ENCODE data around the gene RCAN1.
A peak's percentile ranks its signal among the peaks of the same experiment; 100 is the strongest.

The RCAN1 gene

GRCh38 chr21:34593954-34594531, 20.9 kb downstream of the RCAN1 start:
- H3K36me3 ChIP-seq (ENCODE audit: control insufficient read depth in 1 of 2, insufficient read depth in 2 of 2, low read length in 2 of 2) = no peaks in the 10 kb centered on the region
- no peak for DNase-seq
- no peak overlapping the region for H3K14ac ChIP-seq (ENCODE audit: low read length)
- H4K8ac ChIP-seq (ENCODE audit: low read depth, low read length) = no peak overlapping the region
- H3K4me3 ChIP-seq (ENCODE audit: low read depth, low read length) = no peak overlapping the region
- H3K23ac ChIP-seq (ENCODE audit: low read length) = no peak overlapping the region
- no peak overlapping the region for H2AK5ac ChIP-seq (ENCODE audit: low read length)
- peaks cover 2% of the 10 kb centered on the region for H3K79me2 ChIP-seq (ENCODE audit: control insufficient read depth, insufficient read depth, low read length, poor library complexity)
- H3K79me1 ChIP-seq (ENCODE audit: low read length) = peaks cover 15% of the 10 kb centered on the region
- H2BK12ac ChIP-seq (ENCODE audit: low read length) = no peak overlapping the region
- H2AFZ ChIP-seq (ENCODE audit: insufficient read depth, low read length, poor library complexity) = no peak overlapping the region
- H3K4me1 ChIP-seq (ENCODE audit: control insufficient read depth in 1 of 2, insufficient read depth in 2 of 2, low read length in 2 of 2) = peaks cover 12 to 18% of the 10 kb centered on the region in 2 experiments
- no peak overlapping the region for H3K27ac ChIP-seq (ENCODE audit: low read depth, low read length)
- no peak overlapping the region for H2BK120ac ChIP-seq (ENCODE audit: insufficient read depth, low read length, poor library complexity)
- no CpG with 5 or more reads among the region's 12 CpGs for WGBS (ENCODE audit: extremely low coverage, insufficient coverage, insufficient read length)
- no peak overlapping the region for H3K18ac ChIP-seq (ENCODE audit: low read length)
- H3K9ac ChIP-seq (ENCODE audit: low read length) = no peak overlapping the region
- H3K4me2 ChIP-seq (ENCODE audit: low read length) = no peak overlapping the region
- H3K9me3 ChIP-seq (ENCODE audit: insufficient read depth, low read depth, low read length) = peaks cover 2% of the 10 kb centered on the region
- H4K91ac ChIP-seq (ENCODE audit: low read depth, low read length) = no peak overlapping the region
- H3K4ac ChIP-seq (ENCODE audit: low read depth, low read length) = no peak overlapping the region
- no peak overlapping the region for H4K12ac ChIP-seq (ENCODE audit: low read depth, low read length)
- no peak overlapping the region for H2BK5ac ChIP-seq (ENCODE audit: low read depth, low read length, poor library complexity)
- H3K27me3 ChIP-seq (ENCODE audit: insufficient read depth, low read length) = no peaks in the 10 kb centered on the region

- Histone ChIP-seq H4K12ac (ENCODE audit: low read depth, low read length) (no peak overlapping the region), H3K14ac (ENCODE audit: low read length) (no peak overlapping the region), H3K79me1 (ENCODE audit: low read length) (peaks cover 15% of the 10 kb centered on the region), H2BK5ac (ENCODE audit: low read depth, low read length, poor library complexity) (no peak overlapping the region), H3K9me3 (ENCODE audit: insufficient read depth, low read depth, low read length) (peaks cover 2% of the 10 kb centered on the region), H3K23ac (ENCODE audit: low read length) (no peak overlapping the region), H3K4me3 (ENCODE audit: low read depth, low read length) (no peak overlapping the region), H3K4ac (ENCODE audit: low read depth, low read length) (no peak overlapping the region), H3K79me2 (ENCODE audit: control insufficient read depth, insufficient read depth, low read length, poor library complexity) (peaks cover 2% of the 10 kb centered on the region), H3K36me3 (ENCODE audit: control insufficient read depth in 1 of 2, insufficient read depth in 2 of 2, low read length in 2 of 2) (no peaks in the 10 kb centered on the region), H2AFZ (ENCODE audit: insufficient read depth, low read length, poor library complexity) (no peak overlapping the region), H2BK120ac (ENCODE audit: insufficient read depth, low read length, poor library complexity) (peak overlapping the region; percentile 2), H3K27me3 (ENCODE audit: insufficient read depth, low read length) (no peaks in the 10 kb centered on the region), H3K18ac (ENCODE audit: low read length) (no peak overlapping the region), H2BK12ac (ENCODE audit: low read length) (no peak overlapping the region), H4K8ac (ENCODE audit: low read depth, low read length) (no peak overlapping the region), H3K9ac (ENCODE audit: low read length) (no peak overlapping the region), H4K91ac (ENCODE audit: low read depth, low read length) (no peak overlapping the region), H3K4me2 (ENCODE audit: low read length) (no peak overlapping the region), H3K27ac (ENCODE audit: low read depth, low read length) (no peak overlapping the region), H2AK5ac (ENCODE audit: low read length) (no peak overlapping the region), H3K4me1 (ENCODE audit: control insufficient read depth in 1 of 2, insufficient read depth in 2 of 2, low read length in 2 of 2) (peaks cover 12 to 18% of the 10 kb centered on the region in 2 experiments)
- no peak for DNase-seq
- WGBS (ENCODE audit: extremely low coverage, insufficient coverage, insufficient read length) = no CpG with 5 or more reads among the region's 5 CpGs
These were observed 21.5 kb downstream of the RCAN1 start for GRCh38 chr21:34593423-34593822.

DNA sequence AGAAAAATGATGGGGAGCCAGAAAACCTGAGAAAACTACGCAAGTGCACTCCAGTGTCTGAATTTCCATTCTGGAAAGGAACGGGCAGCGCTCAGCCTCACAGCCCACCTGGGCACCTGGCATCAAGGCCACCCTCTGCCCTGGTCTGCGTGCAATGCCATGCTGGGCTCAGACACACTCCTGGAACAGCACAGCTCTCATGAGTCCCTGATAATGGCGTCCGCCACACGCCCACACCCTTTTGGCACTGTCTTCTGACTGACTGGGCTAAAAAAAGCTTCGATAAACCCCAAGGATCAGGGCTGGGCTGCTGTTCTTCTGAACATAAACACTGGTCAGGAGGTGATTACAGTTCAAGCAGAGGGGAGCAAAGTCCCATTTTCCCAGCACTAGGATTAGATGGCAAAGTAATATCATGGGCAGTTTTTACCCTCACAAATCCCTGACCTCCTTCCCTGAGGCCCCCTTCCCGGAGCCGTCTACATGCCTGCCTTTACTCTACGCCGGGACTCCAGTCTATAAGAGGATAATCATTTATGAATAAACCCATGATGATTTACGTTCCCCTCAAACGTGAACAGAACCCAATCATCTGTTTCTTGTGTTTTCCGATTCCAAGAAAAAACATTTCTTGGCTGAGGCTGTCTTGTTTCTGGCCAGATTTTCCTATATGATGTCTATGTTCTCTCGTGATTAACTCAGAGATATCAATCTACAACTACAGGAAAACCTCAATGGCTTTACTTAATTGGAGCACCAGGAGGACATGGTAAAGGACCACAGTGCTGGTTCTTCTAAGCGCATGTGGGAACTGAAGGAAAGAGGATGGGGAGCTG, 22.6 kb downstream of the RCAN1 start:
- Histone ChIP-seq H4K91ac (ENCODE audit: low read depth, low read length) (no peak overlapping the region), H2BK12ac (ENCODE audit: low read length) (no peak overlapping the region), H3K23ac (ENCODE audit: low read length) (no peak overlapping the region), H3K4me3 (ENCODE audit: low read depth, low read length) (no peak overlapping the region), H3K79me2 (ENCODE audit: control insufficient read depth, insufficient read depth, low read length, poor library complexity) (peaks cover 2% of the 10 kb centered on the region), H2AFZ (ENCODE audit: insufficient read depth, low read length, poor library complexity) (no peak overlapping the region), H3K9me3 (ENCODE audit: insufficient read depth, low read depth, low read length) (peaks cover 2% of the 10 kb centered on the region), H3K4ac (ENCODE audit: low read depth, low read length) (no peak overlapping the region), H3K79me1 (ENCODE audit: low read length) (peaks cover 15% of the 10 kb centered on the region), H3K27me3 (ENCODE audit: insufficient read depth, low read length) (no peaks in the 10 kb centered on the region), H2BK120ac (ENCODE audit: insufficient read depth, low read length, poor library complexity) (no peak overlapping the region), H3K4me2 (ENCODE audit: low read length) (no peak overlapping the region), H3K14ac (ENCODE audit: low read length) (no peak overlapping the region), H2AK5ac (ENCODE audit: low read length) (no peak overlapping the region), H3K27ac (ENCODE audit: low read depth, low read length) (no peak overlapping the region), H4K12ac (ENCODE audit: low read depth, low read length) (no peak overlapping the region), H3K18ac (ENCODE audit: low read length) (no peak overlapping the region), H3K4me1 (ENCODE audit: control insufficient read depth in 1 of 2, insufficient read depth in 2 of 2, low read length in 2 of 2) (peaks cover 12 to 18% of the 10 kb centered on the region in 2 experiments), H4K8ac (ENCODE audit: low read depth, low read length) (no peak overlapping the region), H2BK5ac (ENCODE audit: low read depth, low read length, poor library complexity) (no peak overlapping the region), H3K36me3 (ENCODE audit: control insufficient read depth in 1 of 2, insufficient read depth in 2 of 2, low read length in 2 of 2) (no peaks in the 10 kb centered on the region), H3K9ac (ENCODE audit: low read length) (no peak overlapping the region)
- no peak for DNase-seq
- no CpG with 5 or more reads among the region's 17 CpGs for WGBS (ENCODE audit: extremely low coverage, insufficient coverage, insufficient read length)

- Histone ChIP-seq H3K9me3 (ENCODE audit: insufficient read depth, low read depth, low read length) (no peaks in the 10 kb centered on the region), H3K36me3 (ENCODE audit: control insufficient read depth in 1 of 2, insufficient read depth in 2 of 2, low read length in 2 of 2) (no peaks in the 10 kb centered on the region), H4K12ac (ENCODE audit: low read depth, low read length) (no peak overlapping the region), H3K4ac (ENCODE audit: low read depth, low read length) (no peak overlapping the region), H2AK5ac (ENCODE audit: low read length) (no peak overlapping the region), H3K79me1 (ENCODE audit: low read length) (peaks cover 6% of the 10 kb centered on the region), H3K4me2 (ENCODE audit: low read length) (no peak overlapping the region), H2AFZ (ENCODE audit: insufficient read depth, low read length, poor library complexity) (no peak overlapping the region), H3K23ac (ENCODE audit: low read length) (no peak overlapping the region), H2BK5ac (ENCODE audit: low read depth, low read length, poor library complexity) (no peak overlapping the region), H3K14ac (ENCODE audit: low read length) (no peak overlapping the region), H2BK12ac (ENCODE audit: low read length) (no peak overlapping the region), H3K4me1 (ENCODE audit: control insufficient read depth in 1 of 2, insufficient read depth in 2 of 2, low read length in 2 of 2) (peaks cover 6 to 9% of the 10 kb centered on the region in 2 experiments), H4K91ac (ENCODE audit: low read depth, low read length) (no peak overlapping the region), H3K79me2 (ENCODE audit: control insufficient read depth, insufficient read depth, low read length, poor library complexity) (peaks cover under 1% of the 10 kb centered on the region), H4K8ac (ENCODE audit: low read depth, low read length) (no peak overlapping the region), H3K27me3 (ENCODE audit: insufficient read depth, low read length) (no peaks in the 10 kb centered on the region), H3K18ac (ENCODE audit: low read length) (no peak overlapping the region), H3K27ac (ENCODE audit: low read depth, low read length) (no peak overlapping the region), H2BK120ac (ENCODE audit: insufficient read depth, low read length, poor library complexity) (no peak overlapping the region), H3K9ac (ENCODE audit: low read length) (no peak overlapping the region), H3K4me3 (ENCODE audit: low read depth, low read length) (no peak overlapping the region)
- no peak for DNase-seq
- WGBS (ENCODE audit: extremely low coverage, insufficient coverage, insufficient read length) = no CpG with 5 or more reads among the region's 1 CpG
These were observed 24.4 kb downstream of the RCAN1 start for GRCh38 chr21:34590520-34590919.

Data from trophoblast cell (in vitro differentiated cells and primary cell).